NCI-H526 (cell line): ENCODE results near the gene UBE3D.
"Not testable (repeated sequence)": the region's sequence is repeated elsewhere in the genome, so short reads cannot be mapped to it uniquely, and the experiment has no call there.

Experiments used
- DNase-seq, 2 experiments: peaks; one replicate each; lab custom pipeline; 2025; lab: John Stamatoyannopoulos, UW

UBE3D gene

DNA sequence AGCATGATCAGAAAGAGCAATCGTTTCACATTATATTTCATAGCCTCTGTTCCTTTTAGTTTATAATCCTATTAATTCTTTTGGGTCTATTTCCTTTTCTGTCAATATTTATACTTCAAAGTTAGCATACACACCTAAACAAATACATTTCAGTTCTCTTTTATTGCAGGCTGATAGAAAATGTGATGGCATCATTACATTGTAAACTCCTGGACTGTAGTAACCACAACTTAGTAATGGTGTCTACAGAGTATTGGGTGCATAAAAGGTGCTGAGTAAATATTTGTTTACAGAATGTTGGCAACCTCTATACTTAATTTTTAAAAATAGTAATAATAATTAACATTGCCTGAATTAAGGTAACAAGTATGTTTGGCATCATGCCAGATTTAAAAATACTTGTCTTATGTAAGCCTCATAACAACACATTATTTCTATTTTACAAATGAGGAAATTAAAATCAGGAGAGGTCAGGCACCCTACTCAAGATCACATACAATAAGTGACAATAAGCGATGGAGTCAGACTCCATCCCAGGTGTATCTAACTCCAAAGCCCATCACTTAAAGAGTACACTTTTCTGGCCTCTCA is 195.0 kb downstream of the UBE3D start:
- no peak for DNase-seq

DNA sequence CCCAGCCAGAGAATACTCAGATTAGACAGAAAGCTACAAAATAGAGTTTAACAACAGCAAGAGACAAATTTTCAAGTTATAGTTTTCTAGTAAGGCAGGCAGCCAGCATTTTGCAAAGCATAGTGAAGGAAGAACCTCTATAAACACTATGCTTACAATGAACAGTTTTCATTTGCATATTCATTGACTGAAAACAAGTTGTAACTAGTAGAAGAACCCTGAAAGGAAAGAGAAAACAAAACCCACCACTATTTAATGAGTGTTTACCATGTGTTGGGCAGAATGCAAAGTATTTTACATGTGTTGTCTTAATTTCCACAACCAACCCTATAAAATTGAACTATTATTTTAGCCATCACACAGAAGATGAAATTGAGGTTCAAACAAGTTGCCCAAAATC is 196.1 kb downstream of the UBE3D start:
- peak; percentile 57 to 58 for DNase-seq

DNA sequence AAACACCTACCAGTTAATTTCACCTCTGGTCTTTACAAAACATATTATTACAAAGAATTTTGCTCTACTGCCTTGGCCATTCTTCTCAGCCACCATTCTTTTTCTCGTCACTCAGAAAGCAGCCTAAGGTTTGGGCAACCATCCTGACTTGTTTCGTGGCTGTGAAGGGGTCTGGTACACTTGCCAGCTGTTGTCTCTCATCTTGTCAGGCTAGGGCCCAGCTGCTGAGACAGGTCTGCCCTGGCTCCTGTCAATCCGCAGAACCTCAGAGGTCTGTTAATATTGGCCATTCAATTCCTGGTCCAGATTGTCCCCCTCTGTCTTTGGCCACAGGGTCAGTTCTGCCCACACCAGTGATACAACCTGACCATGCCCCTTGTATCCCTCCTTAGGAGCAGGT is 197.7 kb downstream of the UBE3D start:
- DNase-seq: no peak

DNA sequence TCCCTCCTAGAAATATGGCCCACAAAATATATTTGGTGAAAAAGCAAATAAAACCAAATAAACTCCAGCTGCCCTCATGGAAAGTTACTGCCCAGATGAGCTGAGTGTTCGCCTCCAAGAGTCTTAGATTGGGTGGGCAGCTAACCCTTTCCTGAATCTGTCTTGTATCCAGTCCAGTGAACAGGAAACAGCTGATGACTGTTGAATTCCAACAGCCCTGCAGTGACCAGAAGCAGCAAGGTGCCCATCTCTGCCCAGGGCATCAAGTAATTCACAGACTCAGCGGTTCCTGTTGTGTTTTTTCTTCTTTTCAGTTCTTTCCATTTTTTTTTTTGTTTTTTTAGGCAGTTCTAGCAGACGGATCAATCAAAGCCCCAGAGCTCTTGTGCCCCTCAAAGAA is 199.2 kb downstream of the UBE3D start:
- DNase-seq: no peak

DNA sequence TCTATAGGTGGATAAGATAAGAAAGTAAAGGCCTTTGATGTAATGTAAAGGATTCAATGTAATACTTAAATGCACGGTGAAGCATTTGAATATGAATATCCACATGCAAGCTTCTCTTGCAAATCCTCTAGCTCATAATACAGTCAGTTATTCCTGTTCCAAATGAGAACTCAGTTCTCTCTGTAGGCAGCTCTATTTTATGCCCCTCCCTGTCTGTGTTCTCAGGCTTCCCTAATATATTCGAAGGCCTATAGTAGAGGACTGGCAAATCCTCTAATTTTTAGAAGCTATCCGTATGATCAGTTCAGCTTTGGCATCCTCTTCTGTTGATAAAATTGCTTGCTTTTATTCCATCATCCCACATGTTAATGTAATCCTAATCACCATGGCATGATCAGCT is 200.2 kb downstream of the UBE3D start:
- DNase-seq: peak in 1 of 2 experiments; percentile 5

DNA sequence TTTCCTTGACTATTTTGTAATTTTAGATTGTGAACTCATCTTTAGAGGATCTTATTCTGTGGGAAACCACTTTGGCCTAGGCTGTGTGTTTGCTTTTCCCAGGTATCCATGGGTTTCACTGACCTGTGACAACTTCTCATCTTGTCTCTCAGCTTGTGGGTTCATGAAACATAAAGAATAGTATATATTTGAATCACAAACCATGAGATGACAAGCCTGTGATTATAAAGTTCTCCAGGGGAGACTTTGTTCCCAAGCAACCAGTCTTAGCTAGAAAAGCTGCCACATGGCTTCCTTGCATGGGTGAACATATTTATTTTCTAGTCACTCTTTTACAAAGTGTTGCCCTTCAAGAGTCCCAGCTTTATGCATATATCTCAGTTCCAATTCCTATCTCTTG is 201.9 kb downstream of the UBE3D start:
- no peak for DNase-seq

DNA sequence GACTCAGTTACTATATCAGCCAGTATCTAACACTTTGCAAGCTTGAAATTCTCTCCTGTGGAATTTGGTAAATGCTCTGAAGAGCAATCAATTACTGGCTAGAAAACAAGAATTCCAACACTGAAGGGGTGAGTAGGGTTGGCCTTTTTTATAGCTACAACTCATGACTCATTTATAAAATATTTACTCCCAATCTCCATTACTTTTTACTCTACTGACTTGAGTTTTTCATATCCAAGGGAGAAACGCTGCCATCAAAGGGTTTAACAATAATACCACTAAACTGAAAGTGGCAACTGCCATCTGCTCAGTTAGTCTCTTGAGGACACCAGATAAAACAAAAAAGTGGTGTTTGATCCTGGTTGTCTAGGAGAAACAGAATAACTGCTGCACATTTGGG is 203.1 kb downstream of the UBE3D start:
- no peak for DNase-seq

DNA sequence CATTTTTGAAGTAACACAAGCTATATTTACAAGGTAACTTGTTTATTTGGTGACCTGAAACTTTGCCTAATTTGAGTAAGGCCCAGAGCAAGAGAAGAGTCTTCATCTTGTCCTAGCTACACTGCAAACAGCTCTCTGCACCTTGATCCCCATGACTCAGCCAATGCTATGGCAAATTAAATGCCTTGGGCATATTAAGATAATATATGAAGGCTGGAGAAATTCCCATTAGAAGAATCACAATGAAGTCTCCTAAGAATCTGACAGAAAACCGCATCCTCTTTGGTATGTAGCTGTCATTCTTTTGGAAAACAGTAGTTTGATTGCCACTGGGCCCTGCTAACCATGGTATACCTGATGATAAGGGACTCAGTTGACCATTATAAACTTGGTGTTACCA is 204.5 kb downstream of the UBE3D start:
- DNase-seq: no peak

DNA sequence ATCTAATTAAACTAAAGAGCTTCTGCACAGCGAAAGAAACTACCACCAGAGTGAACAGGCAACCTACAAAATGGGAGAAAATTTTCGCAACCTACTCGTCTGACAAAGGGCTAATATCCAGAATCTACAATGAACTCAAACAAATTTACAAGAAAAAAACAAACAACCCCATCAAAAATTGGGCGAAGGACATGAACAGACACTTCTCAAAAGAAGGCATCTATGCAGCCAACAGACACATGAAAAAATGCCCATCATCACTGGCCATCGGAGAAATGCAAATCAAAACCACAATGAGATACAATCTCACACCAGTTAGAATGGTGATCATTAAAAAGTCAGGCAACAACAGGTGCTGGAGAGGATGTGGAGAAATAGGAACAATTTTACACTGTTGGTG is 209.6 kb downstream of the UBE3D start:
- not testable (repeated sequence) for DNase-seq

DNA sequence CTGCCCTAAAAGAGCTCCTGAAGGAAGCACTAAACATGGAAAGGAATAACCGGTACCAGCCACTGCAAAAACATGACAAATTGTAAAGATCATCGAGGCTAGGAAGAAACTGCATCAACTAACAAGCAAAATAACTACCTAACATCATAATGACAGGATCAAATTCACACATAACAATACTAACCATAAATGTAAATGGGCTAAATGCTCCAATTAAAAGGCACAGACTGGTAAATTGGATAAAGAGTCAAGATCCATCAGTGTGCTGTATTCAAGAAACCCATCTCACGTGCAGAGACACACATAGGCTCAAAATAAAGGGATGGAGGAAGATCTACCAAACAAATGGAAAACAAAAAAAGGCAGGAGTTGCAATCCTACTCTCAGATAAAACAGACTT is 212.7 kb downstream of the UBE3D start:
- DNase-seq: not testable (repeated sequence)

DNA sequence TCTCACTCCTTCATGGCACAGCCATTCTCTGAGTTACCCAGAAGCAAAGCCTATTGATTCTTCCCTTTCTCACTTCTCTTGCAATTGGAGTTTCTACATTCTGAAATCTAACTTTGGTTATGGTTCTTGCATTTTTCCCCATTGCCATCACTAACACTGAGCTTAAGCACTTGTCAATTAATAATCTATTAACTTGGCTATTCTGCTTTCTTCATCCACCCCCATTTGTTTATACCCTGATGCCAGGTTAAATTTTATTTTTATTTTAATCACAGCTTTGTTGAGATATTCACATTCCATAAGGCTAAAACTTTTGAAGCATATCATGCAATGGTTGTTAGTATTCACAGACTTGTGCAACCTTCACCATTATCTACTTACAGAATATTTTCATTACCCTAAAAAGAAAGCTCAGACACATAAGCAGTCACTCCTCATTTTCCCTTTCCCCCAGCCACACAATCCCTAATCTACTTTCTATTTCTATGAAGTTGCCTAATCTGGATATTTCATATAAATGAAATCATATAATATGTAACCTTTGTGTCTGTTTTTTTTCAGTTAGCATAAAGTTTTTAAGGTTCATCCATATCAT is 222.3 kb downstream of the UBE3D start:
- DNase-seq: no peak

DNA sequence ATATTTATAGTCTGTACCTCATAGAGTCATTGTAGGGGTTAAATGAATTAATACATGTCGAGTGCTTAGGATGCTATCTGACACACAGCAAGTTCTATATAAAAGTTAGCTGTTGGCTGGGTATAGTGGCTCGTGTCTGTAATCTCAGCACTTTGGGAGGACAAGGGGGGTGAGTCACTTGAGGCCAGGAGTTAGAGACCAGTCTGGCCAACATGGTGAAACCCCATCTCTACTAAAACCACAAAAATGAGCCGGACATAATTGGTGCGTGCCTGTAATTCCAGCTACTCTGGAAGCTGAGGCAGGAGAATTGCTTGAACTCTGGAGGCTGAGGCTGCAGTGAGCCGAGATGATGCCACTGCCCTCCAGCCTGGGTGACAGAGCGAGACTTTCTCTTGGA is 222.9 kb downstream of the UBE3D start:
- DNase-seq: no peak
